ENCODE results near the gene JRKL. TPM values are rescaled to one million over a fixed set of nuclear protein-coding genes. Genes with fewer than 3 reads are reported as not detected.
"Not testable (repeated sequence)": the region's sequence is repeated elsewhere in the genome, so short reads cannot be mapped to it uniquely, and the experiment has no call there.

Gene JRKL
- total RNA-seq, 2 experiments from 2014 or later, result 11.2 to 11.3 TPM

GRCh38 chr11:96388891-96389719 lies 708 bp upstream of the JRKL start:
- POLR2A ChIA-PET, result interaction anchor here (0.7 to 1.5 kb wide), 8 partner anchors 49 to 1158 kb away, joined by 3 to 7 read pairs (median 4); partner anchors contain the start of genes CEP57, FAM76B and SESN3
- CTCF ChIA-PET, result interaction anchor here (1.3 to 2.2 kb wide), 2 partner anchors 45 to 600 kb away, joined by 4 to 9 read pairs; partner anchors contain the start of genes FAM76B and MAML2

- POLR2A ChIA-PET, result interaction anchor here (0.6 to 1.5 kb wide), 5 partner anchors 50 to 1323 kb away, joined by 3 to 7 read pairs (median 4); partner anchors contain the start of genes CEP57 and FAM76B
- CTCF ChIA-PET, result interaction anchor here (1.2 kb wide), 1 partner anchor 9 kb away, joined by 3 read pairs; no protein-coding TSS in a partner anchor
Measured at GRCh38 chr11:96390488-96390792, 627 bp downstream of the JRKL start.

GRCh38 chr11:96391698-96392307 lies 2.0 kb downstream of the JRKL start:
- ChIA-PET CTCF (no interaction called here), POLR2A (no interaction called here)

- ChIA-PET CTCF (interaction anchor here (0.6 to 1.8 kb wide), 4 partner anchors 145 to 606 kb away, joined by 3 to 5 read pairs (median 4); no protein-coding TSS in a partner anchor), POLR2A (no interaction called here)
Measured at GRCh38 chr11:96393753-96394348, 4.0 kb downstream of the JRKL start.

- ChIA-PET POLR2A (no interaction called here), CTCF (interaction anchor here (0.6 to 1.8 kb wide), 4 partner anchors 8 to 1292 kb away, joined by 3 to 4 read pairs (median 4); no protein-coding TSS in a partner anchor)
Measured at GRCh38 chr11:96394773-96395172, 5.0 kb downstream of the JRKL start.

GRCh38 chr11:96396637-96397036 lies 6.8 kb downstream of the JRKL start:
- ChIA-PET POLR2A (no interaction called here), CTCF (interaction anchor here (0.6 kb wide), 1 partner anchor 776 kb away, joined by 3 read pairs; no protein-coding TSS in a partner anchor)

GRCh38 chr11:96397863-96398262 lies 8.1 kb downstream of the JRKL start:
- CTCF ChIA-PET, result no interaction called here
- POLR2A ChIA-PET, result no interaction called here

- CTCF ChIA-PET, result no interaction called here
- POLR2A ChIA-PET, result no interaction called here
Measured at GRCh38 chr11:96400697-96401096, 10.9 kb downstream of the JRKL start.

GRCh38 chr11:96411412-96411811 lies 21.6 kb downstream of the JRKL start:
- POLR2A ChIA-PET, CTCF ChIA-PET: not testable (repeated sequence)

GRCh38 chr11:96412761-96413381 lies 23.1 kb downstream of the JRKL start:
- ChIA-PET CTCF (no interaction called here), POLR2A (no interaction called here)

GRCh38 chr11:96413408-96413807 lies 23.6 kb downstream of the JRKL start:
- ChIA-PET POLR2A (no interaction called here), CTCF (no interaction called here)

GRCh38 chr11:96424693-96425092 lies 34.9 kb downstream of the JRKL start:
- CTCF ChIA-PET, result no interaction called here
- POLR2A ChIA-PET, result interaction anchor here (0.7 to 0.9 kb wide), 2 partner anchors 633 to 1452 kb away, joined by 4 read pairs; no protein-coding TSS in a partner anchor

GRCh38 chr11:96430668-96431067 lies 40.9 kb downstream of the JRKL start:
- ChIA-PET POLR2A (no interaction called here), CTCF (no interaction called here)

GRCh38 chr11:96432654-96433053 lies 42.8 kb downstream of the JRKL start:
- CTCF ChIA-PET, POLR2A ChIA-PET: not testable (repeated sequence)

Other genes with a start within 250 kb of the JRKL start
- gene MAML2, start 46.8 kb upstream of the JRKL start, total RNA-seq, result 10 to 100 TPM; 15.6 to 16.4 TPM
- 10 to 100 TPM; 24.1 to 28.1 TPM for gene CCDC82, start 101 bp upstream of the JRKL start, total RNA-seq